Stimulated activated CD8-positive, alpha-beta memory T cell treated with anti-CD3 and anti-CD28 coated beads, Interleukin-7, amount 100 ng/mL, for 24 hours (primary cell): ENCODE data around the gene CROCC2.

Source experiments
- DNase-seq: peaks from one replicate; pipeline ENCODE4 v3.0.0-alpha.2; 2020; ENCODE audit warnings: low read depth

Gene CROCC2

GRCh38 chr2:241038374-241039180 is 132.4 kb downstream of the CROCC2 start:
- no peak for DNase-seq

DNA sequence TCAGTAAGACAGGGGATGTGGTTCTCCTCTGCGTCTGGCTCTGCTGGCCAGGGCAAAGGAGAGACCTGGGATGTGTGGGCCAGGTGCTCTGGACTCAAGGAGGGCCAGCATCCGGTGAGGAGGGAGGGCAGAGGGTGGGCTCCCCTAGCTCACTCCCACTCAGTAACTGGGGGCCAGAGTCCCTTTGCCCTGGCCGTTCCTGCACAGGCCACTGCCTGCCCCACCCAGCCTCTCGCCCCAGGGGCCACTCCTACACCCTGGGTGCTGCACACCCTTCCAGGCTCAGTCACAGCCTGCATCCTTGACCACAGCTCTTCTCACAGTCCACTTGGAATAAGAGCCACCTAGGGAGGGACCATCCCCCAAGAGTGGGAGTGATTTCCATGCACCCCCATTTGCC is 133.3 kb downstream of the CROCC2 start:
- DNase-seq = no peak

DNA sequence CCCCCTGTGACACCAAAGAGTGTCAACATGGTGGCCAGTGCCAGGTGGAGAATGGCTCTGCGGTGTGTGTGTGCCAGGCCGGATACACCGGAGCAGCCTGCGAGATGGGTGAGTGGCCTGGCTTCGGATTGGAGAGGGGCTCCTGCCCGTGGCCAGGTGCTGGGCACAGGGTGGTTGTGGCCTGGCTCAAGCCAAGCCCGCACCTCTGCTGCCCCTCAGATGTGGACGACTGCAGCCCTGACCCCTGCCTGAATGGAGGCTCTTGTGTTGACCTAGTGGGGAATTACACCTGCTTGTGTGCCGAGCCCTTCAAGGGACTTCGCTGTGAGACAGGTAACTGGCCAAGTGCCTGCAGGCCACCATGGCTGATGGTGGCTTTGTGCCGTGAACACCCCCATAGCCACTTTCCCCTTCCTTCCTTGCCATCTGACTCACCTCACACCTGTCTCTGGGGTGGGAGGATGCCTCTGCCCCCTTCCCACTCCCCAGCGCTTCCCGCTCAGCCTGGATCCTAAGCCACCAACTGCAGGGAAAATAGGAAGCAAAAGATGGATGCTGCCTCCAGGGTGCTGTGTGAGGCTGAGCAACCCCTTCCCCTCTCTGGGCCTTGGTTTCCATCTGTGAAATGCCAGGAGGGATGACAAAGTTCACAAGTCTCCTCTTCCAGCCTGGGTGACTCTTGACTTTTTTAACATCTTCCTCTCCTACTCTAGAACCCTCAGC is 134.1 kb downstream of the CROCC2 start:
- DNase-seq = no peak

- DNase-seq = no peak
Observed at GRCh38 chr2:241041589-241042158, 135.5 kb downstream of the CROCC2 start.
